HepG2 (cell line): ENCODE data around the gene SMIM24. TPM values are rescaled to one million over a fixed set of nuclear protein-coding genes. Genes with fewer than 3 reads are reported as not detected.
A peak's percentile ranks its signal among the peaks of the same experiment; 100 is the strongest.

Source experiments
- ARID2 ChIP-seq: sonication (generic); formaldehyde crosslinking; IDR thresholded peaks from 2 replicates; pipeline ENCODE4 v1.8.1; 2022; ENCODE audit warnings: mild to moderate bottlenecking, missing genetic modification reagents, borderline replicate concordance
- GFI1 ChIP-seq: sonication (generic); formaldehyde crosslinking; IDR thresholded peaks from 2 replicates; pipeline ENCODE4 v1.5.0; 2020; ENCODE audit warnings: missing genetic modification reagents, mild to moderate bottlenecking, borderline replicate concordance
- HMGXB3 ChIP-seq: sonication (generic); formaldehyde crosslinking; IDR thresholded peaks from 2 replicates; pipeline ENCODE4 v1.4.0; 2020; ENCODE audit warnings: missing genetic modification reagents, borderline replicate concordance
- KAT8 ChIP-seq: IDR thresholded peaks from 2 replicates; pipeline ENCODE4 v1.6.1; 2016; ENCODE audit warnings: missing genetic modification reagents, missing compliant biosample characterization
- MXD1 ChIP-seq: sonication (generic); formaldehyde crosslinking; IDR thresholded peaks from 2 replicates; pipeline ENCODE4 v1.4.0; 2020; ENCODE audit warnings: mild to moderate bottlenecking, missing genetic modification reagents
- NFATC3 ChIP-seq: sonication (generic); formaldehyde crosslinking; IDR thresholded peaks from 2 replicates; pipeline ENCODE4 v1.5.1; 2020; ENCODE audit warnings: mild to moderate bottlenecking, missing genetic modification reagents
- PTBP1 ChIP-seq: fragments of 200-400 bp; formaldehyde crosslinking; IDR thresholded peaks from 2 replicates; pipeline ENCODE4 v1.6.1; 2018; ENCODE audit warnings: low read length, low read depth; ENCODE audit not compliant: poor library complexity, severe bottlenecking
- SMYD3 ChIP-seq: sonication (generic); formaldehyde crosslinking; IDR thresholded peaks from 2 replicates; pipeline ENCODE4 v1.8.1; 2023; ENCODE audit warnings: mild to moderate bottlenecking, missing genetic modification reagents
- SRSF1 ChIP-seq: fragments of 200-400 bp; formaldehyde crosslinking; optimal IDR thresholded peaks from 2 replicates; pipeline ENCODE3; 2017; ENCODE audit warnings: mild to moderate bottlenecking, low read depth, low read length, moderate library complexity
- STAT6 ChIP-seq: sonication (generic); formaldehyde crosslinking; IDR thresholded peaks from 2 replicates; pipeline ENCODE4 v1.4.0; 2020; ENCODE audit warnings: missing genetic modification reagents, mild to moderate bottlenecking, borderline replicate concordance
- SUZ12 ChIP-seq: fragments of 150-350 bp; IDR thresholded peaks from 2 replicates; pipeline ENCODE4 v1.6.1; 2014; ENCODE audit warnings: low read depth, low read length
- SYNCRIP ChIP-seq: fragments of 200-400 bp; formaldehyde crosslinking; IDR thresholded peaks from 2 replicates; pipeline ENCODE4 v1.6.1; 2018; ENCODE audit warnings: mild to moderate bottlenecking, low read depth, low read length; ENCODE audit not compliant: insufficient read depth
- YEATS2 ChIP-seq: sonication (generic); formaldehyde crosslinking; IDR thresholded peaks from 2 replicates; pipeline ENCODE4 v1.4.0; 2020; ENCODE audit warnings: missing genetic modification reagents, borderline replicate concordance
- ZBTB2 ChIP-seq: sonication (generic); formaldehyde crosslinking; IDR thresholded peaks from 2 replicates; pipeline ENCODE4 v1.8.0; 2022; ENCODE audit warnings: low read depth, missing genetic modification reagents
- ZBTB8A ChIP-seq: sonication (generic); formaldehyde crosslinking; IDR thresholded peaks from 2 replicates; pipeline ENCODE4 v1.4.0; 2020; ENCODE audit warnings: mild to moderate bottlenecking, low read depth, missing genetic modification reagents, borderline replicate concordance
- ZMYM3 ChIP-seq: sonication (generic); formaldehyde crosslinking; IDR thresholded peaks from 2 replicates; pipeline ENCODE4 v1.5.1; 2020; ENCODE audit warnings: mild to moderate bottlenecking, missing genetic modification reagents
- polyA plus RNA-seq, 8 experiments: library from polyadenylated mRNA; depleted of rRNA in 3 of 8; stranded (reverse) in 7 of 8; unstranded in 1 of 8; fragments of >200 nt; fragmentation: Illumina TruSeq in 4 of 8; extraction: Trizol in 4 of 8; gene quantifications; 2 replicates each; pipeline versions ENCODE4 v1.2.1 to v1.2.3, GENCODE V29; 2011 to 2016; ENCODE audit warnings: low read depth in 4 of 8, missing spikeins in 1 of 8, mixed read lengths in 1 of 8; ENCODE audit not compliant: insufficient read depth in 1 of 8
- total RNA-seq, 5 experiments: library from RNA; depleted of rRNA; stranded (reverse); fragments of >200 nt; fragmentation: Illumina TruSeq; extraction: Trizol; gene quantifications; 2 replicates each; pipeline ENCODE4 v1.2.3, GENCODE V29; 2016; ENCODE audit warnings: low read depth in 1 of 5
- TF ChIP-seq, protein P1 (sequence below): IDR thresholded peaks from 2 replicates; pipeline ENCODE4 v1.6.1; 2016; ENCODE audit warnings: missing compliant biosample characterization, missing genetic modification reagents, borderline replicate concordance

The SMIM24 gene
- total and polyA plus RNA-seq, 2 of the 13 experiments (the other 11 are each of a cell fraction or from before 2014, with no cell fraction given): 11.2 to 70.6 TPM

DNA sequence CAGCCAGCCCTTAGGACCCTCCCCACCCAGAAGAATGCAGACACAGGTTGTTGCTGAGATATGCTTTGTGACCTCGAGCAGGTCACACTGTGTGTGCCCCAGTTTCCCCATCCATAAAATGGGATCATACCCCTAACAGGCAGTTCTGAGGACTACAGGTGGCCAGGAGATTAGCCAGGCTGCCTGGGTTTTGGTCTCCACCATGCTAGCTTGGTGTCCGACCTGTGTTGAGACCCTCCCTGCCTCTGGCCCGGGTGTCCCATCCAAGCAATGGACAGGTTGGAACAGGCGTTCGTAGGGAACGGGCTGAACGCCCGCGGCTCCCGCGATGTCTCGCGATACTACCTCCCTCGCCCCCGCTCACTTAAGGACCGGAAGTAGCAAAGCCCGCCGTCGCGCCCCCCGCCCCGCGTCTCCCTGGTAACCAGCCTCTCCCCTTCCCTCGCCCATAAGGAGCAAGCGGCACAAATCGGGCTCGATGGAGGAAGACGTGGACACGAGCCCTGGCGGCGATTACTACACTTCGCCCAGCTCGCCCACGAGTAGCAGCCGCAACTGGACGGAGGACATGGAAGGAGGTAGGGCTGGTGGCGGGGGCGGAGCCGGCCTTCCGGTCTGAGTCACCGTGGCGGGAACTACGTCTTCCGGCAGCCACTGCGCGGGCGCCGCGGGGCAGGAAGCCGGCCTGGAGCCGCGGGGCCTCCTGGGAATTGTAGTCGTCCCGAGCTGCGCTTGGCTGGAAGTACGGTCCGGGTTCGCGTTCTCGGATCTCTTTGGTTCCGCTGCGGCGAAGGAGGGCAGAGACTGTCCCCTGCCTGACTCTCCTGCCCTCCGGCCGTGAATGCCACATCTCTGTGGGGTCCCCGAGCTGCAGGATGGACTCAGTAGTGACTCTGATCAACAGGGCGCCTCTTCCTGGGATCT, 45.4 kb downstream of the SMIM24 start (continued):
- TF ChIP-seq STAT6 (no peak), GFI1 (CRISPR knock-in tag) (no peak), YEATS2 (CRISPR knock-in tag) (peak; percentile 76), PTBP1 (no peak), HMGXB3 (CRISPR knock-in tag) (no peak), KAT8 (peak; percentile 92), SMYD3 (CRISPR knock-in tag) (no peak), ARID2 (CRISPR knock-in tag) (no peak), MXD1 (CRISPR knock-in tag) (no peak; the same call in 1 of the 2 replicates), NFATC3 (CRISPR knock-in tag) (no peak), ZBTB8A (CRISPR knock-in tag) (no peak), SRSF1 (no peak), SYNCRIP (no peak), ZBTB2 (CRISPR knock-in tag) (0 out of 2 replicates have a peak, but pooled peaks have one; percentile 28), SUZ12 (peak; percentile 91), ZMYM3 (CRISPR knock-in tag) (peak; percentile 87; the same call in 1 of the 2 replicates)
- TF ChIP-seq, protein P1, sequence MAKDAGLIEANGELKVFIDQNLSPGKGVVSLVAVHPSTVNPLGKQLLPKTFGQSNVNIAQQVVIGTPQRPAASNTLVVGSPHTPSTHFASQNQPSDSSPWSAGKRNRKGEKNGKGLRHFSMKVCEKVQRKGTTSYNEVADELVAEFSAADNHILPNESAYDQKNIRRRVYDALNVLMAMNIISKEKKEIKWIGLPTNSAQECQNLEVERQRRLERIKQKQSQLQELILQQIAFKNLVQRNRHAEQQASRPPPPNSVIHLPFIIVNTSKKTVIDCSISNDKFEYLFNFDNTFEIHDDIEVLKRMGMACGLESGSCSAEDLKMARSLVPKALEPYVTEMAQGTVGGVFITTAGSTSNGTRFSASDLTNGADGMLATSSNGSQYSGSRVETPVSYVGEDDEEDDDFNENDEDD (CRISPR knock-in tag): peak; percentile 34
